Measurements from ENCODE around the gene MMADHC. TPM values are rescaled to one million over a fixed set of nuclear protein-coding genes. Genes with fewer than 3 reads are reported as not detected.

The MMADHC gene
- total RNA-seq, 1 donor from 2014 or later: 132 TPM

DNA sequence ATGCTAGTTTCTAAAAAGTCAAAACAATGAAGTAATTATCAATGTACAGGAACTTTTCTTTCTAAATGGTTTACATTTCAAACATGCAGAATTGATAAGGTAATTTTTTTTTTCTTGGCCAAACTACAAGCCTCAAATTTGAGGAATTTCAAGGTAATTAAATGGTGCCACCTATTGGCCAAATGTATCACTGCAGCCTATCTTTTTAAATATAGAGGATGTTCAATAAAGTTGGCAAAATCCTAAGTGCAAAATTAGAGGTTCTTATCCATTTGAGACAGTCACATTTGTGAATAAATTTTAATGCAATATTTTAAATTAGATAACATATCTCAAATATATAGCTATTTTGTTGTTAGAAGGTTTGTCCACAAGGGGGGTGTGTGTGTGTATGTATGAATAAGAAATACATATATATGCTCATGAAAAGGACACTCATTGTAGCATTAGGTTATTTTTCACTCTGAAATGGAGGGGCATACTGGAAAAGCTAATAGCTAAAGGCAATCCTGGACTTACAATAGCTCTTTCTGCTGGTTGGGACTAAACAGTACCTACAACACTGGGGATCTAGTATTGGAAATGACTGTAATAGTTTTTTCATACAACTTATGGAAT is 26.2 kb downstream of the MMADHC start:
- no peak for DNase-seq (ENCODE audit: low read depth)
- TF ChIP-seq, protein P1, sequence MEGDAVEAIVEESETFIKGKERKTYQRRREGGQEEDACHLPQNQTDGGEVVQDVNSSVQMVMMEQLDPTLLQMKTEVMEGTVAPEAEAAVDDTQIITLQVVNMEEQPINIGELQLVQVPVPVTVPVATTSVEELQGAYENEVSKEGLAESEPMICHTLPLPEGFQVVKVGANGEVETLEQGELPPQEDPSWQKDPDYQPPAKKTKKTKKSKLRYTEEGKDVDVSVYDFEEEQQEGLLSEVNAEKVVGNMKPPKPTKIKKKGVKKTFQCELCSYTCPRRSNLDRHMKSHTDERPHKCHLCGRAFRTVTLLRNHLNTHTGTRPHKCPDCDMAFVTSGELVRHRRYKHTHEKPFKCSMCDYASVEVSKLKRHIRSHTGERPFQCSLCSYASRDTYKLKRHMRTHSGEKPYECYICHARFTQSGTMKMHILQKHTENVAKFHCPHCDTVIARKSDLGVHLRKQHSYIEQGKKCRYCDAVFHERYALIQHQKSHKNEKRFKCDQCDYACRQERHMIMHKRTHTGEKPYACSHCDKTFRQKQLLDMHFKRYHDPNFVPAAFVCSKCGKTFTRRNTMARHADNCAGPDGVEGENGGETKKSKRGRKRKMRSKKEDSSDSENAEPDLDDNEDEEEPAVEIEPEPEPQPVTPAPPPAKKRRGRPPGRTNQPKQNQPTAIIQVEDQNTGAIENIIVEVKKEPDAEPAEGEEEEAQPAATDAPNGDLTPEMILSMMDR (conservative IDR thresholded peaks at IDR 0.05; ENCODE audit: low read depth, low read length): peak; percentile 80
- H3K4me3 ChIP-seq (ENCODE audit: low read depth, low read length): no peak overlapping the region

DNA sequence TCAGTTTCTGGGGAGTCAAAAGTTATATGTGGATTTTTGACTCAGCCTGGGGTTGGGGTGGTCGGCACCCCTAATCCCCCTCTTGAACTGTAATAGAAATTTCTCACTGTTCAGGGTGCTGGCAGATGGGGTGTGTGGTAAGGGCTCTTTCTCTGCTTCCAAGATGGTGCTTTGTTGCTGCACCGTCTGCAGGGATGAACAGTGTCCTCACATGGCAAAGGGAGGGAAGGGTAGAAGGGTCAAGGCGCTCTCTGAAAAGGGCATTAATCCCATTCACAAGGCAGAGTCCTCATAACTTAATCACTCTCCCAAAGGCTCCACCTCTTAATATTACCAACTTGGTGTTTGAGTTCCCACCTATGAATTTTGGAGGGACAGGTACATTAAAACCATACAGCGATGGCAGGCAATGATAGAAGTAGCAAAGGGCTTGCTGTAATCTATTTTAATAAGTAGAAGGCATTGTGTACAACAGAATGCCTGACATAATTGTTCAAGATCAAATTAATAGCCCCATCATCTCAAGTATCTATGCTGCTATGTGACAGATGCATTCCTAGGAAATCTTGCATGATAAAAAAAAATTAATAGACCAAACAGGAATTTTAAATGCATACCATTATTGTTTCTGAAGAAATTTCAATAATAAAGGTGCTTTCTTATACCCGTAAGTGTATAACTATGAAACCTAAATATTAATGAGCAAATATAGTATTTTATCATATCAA is 28.1 kb downstream of the MMADHC start:
- DNase-seq (ENCODE audit: low read depth): no peak
- no peak overlapping the region for H3K4me3 ChIP-seq (ENCODE audit: low read depth, low read length)
- TF ChIP-seq, protein P1 (conservative IDR thresholded peaks at IDR 0.05; ENCODE audit: low read depth, low read length): no peak

DNA sequence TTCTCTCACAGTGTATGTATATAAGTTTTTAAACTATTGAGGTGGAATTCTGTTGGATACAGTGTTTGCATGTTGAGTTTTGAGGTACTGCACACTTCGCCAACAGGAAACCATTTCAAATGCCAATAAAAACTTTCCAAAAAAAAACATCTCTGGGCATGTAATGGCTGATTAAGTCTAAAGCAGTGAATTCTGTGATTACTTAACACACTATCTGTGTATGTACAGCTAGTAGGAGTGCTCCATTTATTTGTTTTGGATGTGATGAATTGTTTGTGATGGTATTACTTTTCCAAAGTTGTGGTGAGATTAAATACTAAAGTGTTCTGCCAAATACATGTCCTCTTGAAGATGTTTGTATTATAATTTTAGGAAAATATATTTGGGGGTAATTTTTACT is 31.1 kb downstream of the MMADHC start:
- TF ChIP-seq, protein P1 (conservative IDR thresholded peaks at IDR 0.05; ENCODE audit: low read depth, low read length): no peak
- no peak overlapping the region for H3K4me3 ChIP-seq (ENCODE audit: low read depth, low read length)
- no peak for DNase-seq (ENCODE audit: low read depth)

DNA sequence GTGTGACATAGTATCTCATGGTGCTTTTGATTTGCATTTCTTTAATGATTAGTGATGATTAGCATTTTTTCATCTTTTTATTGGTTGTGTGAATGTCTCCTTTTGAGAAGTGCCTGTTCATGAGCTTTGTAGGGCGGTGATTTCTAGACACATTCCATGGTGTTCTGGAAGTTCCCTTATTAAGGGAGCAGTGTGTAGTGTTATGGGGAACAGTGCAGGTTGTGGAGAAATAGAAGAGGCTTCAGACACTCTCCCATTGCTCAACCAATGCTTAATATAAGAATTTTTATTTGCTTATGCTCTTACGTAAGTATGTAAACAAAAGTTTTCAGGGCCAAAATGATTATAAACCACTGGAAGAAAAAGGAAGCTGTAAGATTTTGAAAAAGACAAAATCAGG is 34.7 kb downstream of the MMADHC start:
- no peak overlapping the region for H3K4me3 ChIP-seq (ENCODE audit: low read depth, low read length)
- TF ChIP-seq, protein P1 (conservative IDR thresholded peaks at IDR 0.05; ENCODE audit: low read depth, low read length): no peak
- DNase-seq (ENCODE audit: low read depth): no peak

DNA sequence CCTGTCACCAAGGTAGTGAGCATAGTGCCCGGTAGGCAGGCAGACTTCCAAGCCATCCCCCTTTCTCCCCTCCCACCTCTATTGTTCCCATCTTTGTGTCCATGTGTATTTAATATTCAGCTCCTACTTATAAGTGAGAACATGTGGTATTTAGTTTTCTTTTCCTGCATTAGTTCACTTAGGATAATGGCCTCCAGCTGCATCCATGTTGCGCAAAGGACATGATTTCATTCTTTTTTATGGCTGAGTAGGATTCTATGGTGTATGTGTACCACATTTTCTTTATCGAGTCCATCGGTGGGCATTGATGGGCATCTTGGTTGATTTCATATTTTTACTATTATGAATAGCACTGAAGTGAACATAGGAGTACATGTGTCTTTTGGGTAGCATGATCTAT is 35.3 kb downstream of the MMADHC start:
- DNase-seq (ENCODE audit: low read depth): no peak
- no peak overlapping the region for H3K4me3 ChIP-seq (ENCODE audit: low read depth, low read length)
- TF ChIP-seq, protein P1 (conservative IDR thresholded peaks at IDR 0.05; ENCODE audit: low read depth, low read length): no peak

DNA sequence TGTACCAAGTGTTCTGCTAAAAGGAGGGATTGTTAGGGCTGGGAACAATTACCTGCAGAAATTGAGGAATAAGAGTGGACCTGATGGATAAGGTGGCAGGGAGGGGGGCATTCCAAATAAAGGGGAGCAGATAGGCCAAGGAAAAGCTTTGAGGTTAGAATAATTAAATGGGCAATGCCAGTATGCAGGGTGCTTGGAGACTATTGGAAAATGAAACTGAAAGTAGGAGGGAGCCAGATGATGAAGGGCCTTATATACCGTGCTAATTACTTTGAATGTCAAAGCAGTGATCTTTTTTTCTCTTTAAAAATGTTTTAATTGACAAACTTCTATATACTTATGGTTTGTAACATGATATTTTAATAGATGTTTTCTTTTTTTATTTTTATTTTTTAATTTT is 42.9 kb downstream of the MMADHC start:
- no peak for DNase-seq (ENCODE audit: low read depth)
- no peak overlapping the region for H3K4me3 ChIP-seq (ENCODE audit: low read depth, low read length)
- TF ChIP-seq, protein P1 (conservative IDR thresholded peaks at IDR 0.05; ENCODE audit: low read depth, low read length): no peak

DNA sequence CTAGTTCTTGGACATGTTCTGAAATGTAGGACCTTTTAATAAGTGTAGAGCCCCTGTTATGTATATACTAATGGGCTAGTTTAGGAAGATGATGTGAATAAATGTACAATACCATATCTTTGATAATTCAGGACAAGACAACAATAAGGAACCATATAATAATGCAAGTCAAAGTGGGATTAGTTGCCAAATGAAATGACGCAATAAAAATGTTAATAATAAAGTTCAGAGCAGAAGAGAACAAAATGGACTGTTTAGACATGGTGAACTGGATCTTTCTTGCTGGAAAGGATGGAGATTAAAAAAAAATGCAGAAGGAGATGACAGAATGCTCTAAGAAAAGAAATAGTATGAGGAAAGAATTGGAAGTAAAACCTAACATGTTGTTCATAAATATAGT is 43.7 kb downstream of the MMADHC start:
- no peak for DNase-seq (ENCODE audit: low read depth)
- TF ChIP-seq, protein P1 (conservative IDR thresholded peaks at IDR 0.05; ENCODE audit: low read depth, low read length): no peak
- H3K4me3 ChIP-seq (ENCODE audit: low read depth, low read length): no peak overlapping the region
